IPS DF 4.7 (cell line): Measurements from ENCODE around the gene RAB40C.
"Not testable (repeated sequence)": the region's sequence is repeated elsewhere in the genome, so short reads cannot be mapped to it uniquely, and the experiment has no call there.

ENCODE experiments used
- DNase-seq: peaks from one replicate; pipeline ENCODE4 v3.0.0-alpha.2; 2013; ENCODE audit warnings: low spot score; ENCODE audit errors: extremely low read depth

RAB40C gene

GRCh38 chr16:588889-589657, 793 bp upstream of the RAB40C start:
- DNase-seq = no peak

GRCh38 chr16:590188-590814, 435 bp downstream of the RAB40C start:
- no peak for DNase-seq

DNA sequence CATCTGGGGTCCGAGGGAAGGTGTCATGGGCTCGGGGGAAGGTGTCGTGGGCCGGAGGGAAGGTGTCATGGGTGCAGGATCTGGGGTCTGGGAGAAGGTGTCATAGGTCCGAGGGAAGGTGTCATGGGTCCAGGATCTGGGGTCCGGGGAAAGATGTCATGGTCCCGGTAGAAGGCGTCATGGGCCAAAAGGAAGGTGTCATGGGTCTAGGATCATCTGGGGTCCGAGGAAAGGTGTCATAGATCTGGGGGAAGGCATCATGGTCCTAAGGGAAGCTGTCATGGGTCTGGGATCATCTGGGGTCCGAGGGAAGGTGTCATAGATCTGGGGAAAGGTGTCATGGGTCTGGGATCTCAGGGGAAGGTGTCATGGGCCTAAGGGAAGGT, 942 bp downstream of the RAB40C start:
- DNase-seq = no peak

DNA sequence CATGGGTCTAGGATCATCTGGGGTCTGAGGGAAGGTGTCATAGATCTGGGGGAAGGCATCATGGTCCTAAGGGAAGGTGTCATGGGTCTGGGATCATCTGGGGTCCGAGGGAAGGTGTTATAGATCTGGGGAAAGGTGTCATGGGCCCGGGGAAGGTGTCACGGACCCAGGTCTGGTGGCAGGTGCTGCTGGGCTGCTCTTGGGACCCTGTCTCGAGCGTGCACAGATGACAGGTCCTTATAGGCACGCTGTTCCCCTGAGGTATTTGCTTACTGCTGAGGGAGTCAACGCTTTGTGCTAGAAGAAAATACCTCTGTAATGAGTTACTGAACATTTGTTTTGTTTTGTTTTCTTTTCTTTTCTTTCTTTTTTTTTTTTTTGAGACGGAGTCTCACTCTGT, 1.4 kb downstream of the RAB40C start:
- DNase-seq = no peak

- no peak for DNase-seq
These were observed 2.1 kb downstream of the RAB40C start for GRCh38 chr16:591892-592517.

DNA sequence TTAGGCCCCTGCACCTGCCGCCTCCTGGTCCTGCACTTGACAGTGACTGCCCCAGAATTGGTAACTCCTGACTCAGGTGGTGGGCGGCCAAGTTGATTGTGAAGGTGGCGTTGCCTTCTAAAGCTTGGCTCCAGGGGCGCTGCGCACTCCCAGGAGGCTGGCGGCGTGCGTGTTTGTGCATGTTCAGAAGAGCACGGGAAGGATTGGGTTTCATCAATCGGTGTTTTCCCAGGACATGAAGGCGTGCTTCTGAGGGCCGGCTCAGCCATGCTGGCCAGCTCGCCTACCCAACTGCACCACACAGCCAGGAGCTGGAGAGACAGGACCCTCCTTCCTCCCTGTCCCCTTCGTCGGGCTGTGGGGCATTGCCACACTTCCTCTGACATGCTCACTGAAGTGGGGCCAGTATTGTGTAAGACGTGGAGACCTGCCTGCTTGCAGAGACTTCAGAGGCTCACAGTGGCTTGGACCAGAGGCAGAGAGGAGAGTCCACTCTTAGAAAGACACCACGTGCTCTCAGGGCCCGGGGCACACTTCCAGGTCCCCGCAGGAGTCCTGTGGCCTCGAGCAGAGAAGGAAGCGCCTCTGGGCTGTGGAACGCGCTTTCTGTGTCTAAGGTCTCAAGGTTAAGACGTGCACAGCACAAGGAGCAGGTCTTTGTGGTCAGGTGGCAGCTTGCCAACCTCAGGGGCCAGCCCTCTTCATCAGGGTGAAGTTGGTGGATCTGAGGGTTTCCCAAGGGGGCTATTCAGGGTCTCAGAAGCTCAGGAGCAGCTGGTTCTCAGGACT, 2.8 kb downstream of the RAB40C start:
- no peak for DNase-seq

GRCh38 chr16:593406-593805, 3.5 kb downstream of the RAB40C start:
- DNase-seq = no peak

DNA sequence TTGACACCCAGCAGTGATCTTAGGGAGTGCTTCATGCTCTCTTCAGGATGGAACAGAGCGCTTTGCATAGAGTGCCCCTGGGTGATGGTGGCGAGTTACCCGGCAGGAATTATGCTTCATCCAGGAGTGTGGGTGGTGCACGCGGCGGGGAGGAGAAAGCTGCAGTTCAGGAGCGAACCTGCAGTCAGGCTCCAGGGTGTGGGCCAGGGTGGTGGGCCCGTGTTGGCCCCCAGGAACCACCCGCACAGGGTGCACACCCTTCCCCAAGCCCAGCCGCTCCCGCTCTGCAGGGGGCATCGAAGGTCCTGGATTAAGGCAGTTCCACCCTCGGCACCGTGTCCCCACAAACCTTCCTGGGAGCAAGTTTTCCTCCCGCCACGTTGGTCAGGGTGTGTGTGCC, 3.9 kb downstream of the RAB40C start:
- no peak for DNase-seq

DNA sequence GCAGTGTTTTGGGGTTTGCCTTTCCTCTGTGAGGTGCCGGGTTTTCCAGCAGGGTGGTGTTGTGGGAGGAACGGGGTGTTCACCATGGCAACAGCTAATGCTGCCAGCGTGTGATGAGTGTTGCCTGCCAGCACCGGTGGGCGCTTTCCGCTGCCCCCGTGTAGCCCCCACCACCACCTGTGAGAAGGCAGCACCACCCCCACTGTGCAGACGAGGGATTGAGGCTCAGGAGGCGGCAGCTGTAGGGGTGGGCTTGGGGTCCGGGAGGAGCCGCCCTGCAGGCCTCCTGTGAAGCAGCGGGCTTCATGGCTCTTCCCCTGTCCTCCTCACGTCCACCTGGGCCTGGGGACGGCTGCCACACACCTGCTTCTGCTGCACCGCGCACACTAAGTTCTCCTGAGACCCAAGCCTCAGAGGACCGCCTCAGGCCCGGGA, 5.2 kb downstream of the RAB40C start:
- DNase-seq = no peak

GRCh38 chr16:595942-596735, 6.3 kb downstream of the RAB40C start:
- DNase-seq = no peak

GRCh38 chr16:596736-597060, 6.8 kb downstream of the RAB40C start:
- DNase-seq = no peak

GRCh38 chr16:597655-598054, 7.8 kb downstream of the RAB40C start:
- DNase-seq = not testable (repeated sequence)

GRCh38 chr16:598823-599739, 9.2 kb downstream of the RAB40C start:
- DNase-seq = no peak

DNA sequence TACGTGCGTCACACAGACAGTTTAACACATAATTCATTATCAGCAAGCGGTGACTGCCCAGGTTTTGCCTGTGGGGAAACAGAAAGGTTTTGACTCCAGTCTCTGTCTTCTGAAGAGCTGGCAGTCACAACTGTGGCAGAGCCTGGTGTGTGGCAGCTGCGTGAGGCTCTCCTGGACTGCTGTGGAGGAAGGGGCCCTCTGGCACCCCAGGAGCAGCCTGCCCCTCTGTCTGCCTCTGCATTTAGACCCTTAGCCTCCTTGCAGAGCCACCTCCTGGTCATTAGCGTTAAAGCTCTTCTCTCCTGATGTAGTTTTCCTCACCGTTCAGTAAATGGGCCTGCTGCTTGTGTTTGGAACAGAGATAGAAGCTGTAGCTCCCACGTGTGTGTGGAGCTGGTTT, 10.9 kb downstream of the RAB40C start:
- DNase-seq = no peak

DNA sequence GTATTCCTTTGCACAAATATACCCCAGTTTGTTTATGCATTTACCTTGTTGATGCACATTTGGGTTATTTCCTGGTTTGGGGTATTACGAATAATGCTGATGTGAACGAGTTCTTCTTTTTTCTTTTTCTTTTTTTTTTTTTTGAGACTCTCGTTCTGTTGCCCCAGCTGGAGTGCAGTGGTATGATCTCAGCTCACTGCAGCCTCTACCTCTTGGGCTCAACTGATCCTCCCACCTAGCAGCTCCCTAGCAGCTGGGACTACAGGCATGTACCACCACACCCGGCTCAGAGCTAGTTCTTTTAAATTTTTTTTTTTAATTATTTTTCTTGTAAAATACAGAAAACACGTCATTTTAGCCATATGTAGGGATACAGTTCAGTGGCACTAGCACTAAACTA, 14.1 kb downstream of the RAB40C start:
- no peak for DNase-seq

- DNase-seq = no peak
These were observed 16.9 kb downstream of the RAB40C start for GRCh38 chr16:606656-607307.

DNA sequence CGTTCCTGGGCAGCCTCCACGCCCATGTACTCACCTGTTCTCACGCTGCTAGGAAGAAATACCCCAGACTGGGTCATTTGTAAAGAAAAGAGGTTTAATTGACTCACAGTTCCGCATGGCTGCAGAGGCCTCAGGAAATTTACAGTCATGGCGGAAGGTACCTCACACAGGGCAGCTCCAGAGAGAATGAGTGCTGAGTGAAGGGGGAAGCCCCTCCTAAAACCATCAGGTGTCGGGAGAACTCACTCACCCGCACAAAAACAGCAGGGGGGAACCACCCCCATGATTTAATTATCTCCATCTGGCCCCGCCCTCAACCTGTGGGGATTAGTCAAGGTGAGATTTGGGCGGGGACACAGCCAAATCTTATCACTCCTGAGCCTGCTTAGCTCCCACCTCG, 18.2 kb downstream of the RAB40C start:
- no peak for DNase-seq

DNA sequence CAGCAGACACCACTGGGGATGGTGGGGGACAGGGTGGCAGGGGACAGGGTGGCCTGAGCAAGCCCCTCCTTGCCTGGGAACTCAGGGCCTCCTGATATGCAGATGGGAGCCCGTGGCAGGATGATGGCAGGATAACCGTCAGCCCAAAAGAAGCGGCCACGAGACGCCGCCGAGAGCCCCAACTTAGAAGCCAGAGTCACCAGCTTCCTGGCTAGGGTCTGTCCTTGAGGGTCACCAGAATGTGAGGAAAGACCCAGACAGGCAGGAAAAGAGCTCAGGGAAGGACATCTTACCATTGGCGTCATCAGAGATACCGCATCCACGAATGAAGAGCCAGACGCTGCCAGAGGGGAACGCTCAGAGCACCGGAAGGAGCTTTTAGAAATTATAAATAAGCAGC, 19.4 kb downstream of the RAB40C start:
- DNase-seq = no peak

DNA sequence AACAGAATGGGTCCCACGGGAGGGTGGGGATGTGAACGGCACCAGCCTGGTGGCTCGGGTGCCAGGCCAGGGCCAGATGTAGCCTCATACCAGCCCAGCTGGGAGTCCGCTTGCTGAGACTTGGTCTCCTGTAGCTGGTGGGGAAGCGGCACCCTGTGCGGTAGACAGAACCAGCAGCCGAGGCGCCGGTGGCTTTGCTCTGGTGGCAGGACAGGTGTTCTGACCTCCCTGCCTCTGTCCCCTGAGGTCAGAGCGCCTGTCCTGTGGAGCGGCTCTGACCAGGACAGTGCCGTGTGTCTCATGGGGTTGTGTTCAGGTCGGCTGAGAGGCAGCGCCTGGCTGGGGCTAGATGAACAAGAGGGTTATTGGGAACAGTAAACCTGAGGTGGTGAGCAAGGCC, 20.1 kb downstream of the RAB40C start:
- DNase-seq = no peak
